Astrocyte (in vitro differentiated cells and primary cell): ENCODE results near the gene FRMD3. TPM values are rescaled to one million over a fixed set of nuclear protein-coding genes. Genes with fewer than 3 reads are reported as not detected.

ENCODE experiments used
- DNase-seq: peaks from one replicate; pipeline ENCODE4 v3.0.0-alpha.2; 2010; ENCODE audit warnings: low read depth
- FAIRE-seq: peaks from 2 replicates; lab custom pipeline; 2011; peaks lifted over from hg19 to GRCh38; lab: Jason Lieb, UNC
- H2AFZ ChIP-seq: 2 replicates; pipeline ENCODE4 v1.6.0; 2012; ENCODE audit warnings: low read depth, low read length, inconsistent platforms
- H3K27ac ChIP-seq: 2 replicates; pipeline ENCODE4 v1.5.1; 2011; ENCODE audit warnings: low read depth, low read length, inconsistent platforms
- H3K27me3 ChIP-seq: 2 replicates; pipeline ENCODE4 v1.6.0; 2011; ENCODE audit warnings: low read length, inconsistent platforms; ENCODE audit not compliant: insufficient read depth
- H3K36me3 ChIP-seq: 2 replicates; pipeline ENCODE4 v1.5.1; 2011; ENCODE audit warnings: low read length, inconsistent platforms; ENCODE audit not compliant: insufficient read depth
- H3K4me1 ChIP-seq: 2 replicates; pipeline ENCODE4 v1.5.1; 2011; ENCODE audit warnings: low read length, inconsistent platforms; ENCODE audit not compliant: insufficient read depth
- H3K4me2 ChIP-seq: 2 replicates; pipeline ENCODE4 v1.6.0; 2012; ENCODE audit warnings: low read length, inconsistent platforms
- H3K4me3 ChIP-seq: 2 replicates; pipeline ENCODE4 v1.5.1; 2011; ENCODE audit warnings: low read depth, mild to moderate bottlenecking, low read length, inconsistent platforms; ENCODE audit not compliant: insufficient read depth
- H3K79me2 ChIP-seq: 2 replicates; pipeline ENCODE4 v1.6.0; 2012; ENCODE audit warnings: mild to moderate bottlenecking, low read length, inconsistent platforms; ENCODE audit not compliant: insufficient read depth
- H3K9ac ChIP-seq: 2 replicates; pipeline ENCODE4 v1.6.0; 2012; ENCODE audit warnings: mild to moderate bottlenecking, low read length, inconsistent platforms
- H3K9me3 ChIP-seq: 2 replicates; pipeline ENCODE4 v1.5.1; 2012; ENCODE audit warnings: low read depth, mild to moderate bottlenecking, low read length, inconsistent platforms; ENCODE audit not compliant: insufficient read depth
- H4K20me1 ChIP-seq: 2 replicates; pipeline ENCODE4 v1.6.0; 2012; ENCODE audit warnings: low read length, inconsistent platforms; ENCODE audit not compliant: insufficient read depth
- H3K27ac Mint-ChIP-seq: one replicate; pipeline ENCODE4 v1.8.0; 2021; ENCODE audit warnings: mild to moderate bottlenecking, mixed read lengths; ENCODE audit not compliant: unreplicated experiment
- H3K27me3 Mint-ChIP-seq: one replicate; pipeline ENCODE4 v1.8.0; 2021; ENCODE audit warnings: low read depth, mixed read lengths; ENCODE audit not compliant: unreplicated experiment
- H3K36me3 Mint-ChIP-seq: one replicate; pipeline ENCODE4 v1.8.0; 2021; ENCODE audit warnings: low read depth, mixed read lengths; ENCODE audit not compliant: unreplicated experiment
- H3K4me1 Mint-ChIP-seq: one replicate; pipeline ENCODE4 v1.8.0; 2021; ENCODE audit warnings: low read depth, mixed read lengths; ENCODE audit not compliant: unreplicated experiment
- H3K4me3 Mint-ChIP-seq: one replicate; pipeline ENCODE4 v1.8.0; 2021; ENCODE audit warnings: mild to moderate bottlenecking, moderate library complexity, mixed read lengths; ENCODE audit not compliant: unreplicated experiment
- H3K9me3 Mint-ChIP-seq: one replicate; pipeline ENCODE4 v1.8.0; 2021; ENCODE audit warnings: mild to moderate bottlenecking, mixed read lengths; ENCODE audit not compliant: unreplicated experiment
- CTCF ChIP-seq: IDR thresholded peaks from 2 replicates; pipeline ENCODE4 v1.5.1; 2011; ENCODE audit warnings: low read depth, mild to moderate bottlenecking, inconsistent platforms, low read length, moderate library complexity; ENCODE audit not compliant: insufficient read depth
- EZH2 ChIP-seq: IDR thresholded peaks from 2 replicates; pipeline ENCODE4 v1.6.1; 2012; ENCODE audit warnings: mild to moderate bottlenecking, low read length, inconsistent platforms; ENCODE audit not compliant: insufficient read depth
- total RNA-seq: library from RNA; stranded (reverse); gene quantifications from 2 replicates; pipeline ENCODE4 v1.2.1, GENCODE V29; 2021

The FRMD3 gene
- total RNA-seq, 1 donor from 2014 or later, result 0.39 TPM

- H3K36me3 Mint-ChIP-seq, result no peaks in the 10 kb centered on the region
- H3K9me3 Mint-ChIP-seq, result no peaks in the 10 kb centered on the region
Observed at GRCh38 chr9:83327750-83328622, 210.2 kb downstream of the FRMD3 start.

GRCh38 chr9:83327323-83327722 is 210.9 kb downstream of the FRMD3 start:
- H3K27me3 ChIP-seq, result no peaks in the 10 kb centered on the region
- H3K27me3 Mint-ChIP-seq, result peaks cover 2% of the 10 kb centered on the region
- H3K4me1 Mint-ChIP-seq, result peaks cover 5% of the 10 kb centered on the region
- no peak for TF ChIP-seq CTCF
- no peaks in the 10 kb centered on the region for H3K36me3 ChIP-seq
- H3K9me3 ChIP-seq, result no peaks in the 10 kb centered on the region
- H3K9ac ChIP-seq, result no peak overlapping the region
- FAIRE-seq, result no peak
- no peaks in the 10 kb centered on the region for H4K20me1 ChIP-seq
- H3K4me1 ChIP-seq, result no peaks in the 10 kb centered on the region
- H3K9me3 Mint-ChIP-seq, result no peaks in the 10 kb centered on the region
- H3K4me3 Mint-ChIP-seq, result no peak overlapping the region
- H3K79me2 ChIP-seq, result no peaks in the 10 kb centered on the region
- H2AFZ ChIP-seq, result no peak overlapping the region
- DNase-seq, result no peak
- no peak overlapping the region for H3K4me3 ChIP-seq
- no peak overlapping the region for H3K27ac Mint-ChIP-seq
- no peak overlapping the region for H3K27ac ChIP-seq
- H3K4me2 ChIP-seq, result no peak overlapping the region
- no peaks in the 10 kb centered on the region for H3K36me3 Mint-ChIP-seq

More at GRCh38 chr9:83327750-83328622, 210.2 kb downstream of the FRMD3 start:
- H3K4me2 ChIP-seq, result no peak overlapping the region
- no peaks in the 10 kb centered on the region for H3K4me1 ChIP-seq
- Mint-ChIP-seq H3K4me1 (peaks cover 5% of the 10 kb centered on the region), H3K4me3 (no peak overlapping the region), H3K27me3 (peaks cover 4% of the 10 kb centered on the region), H3K27ac (no peak overlapping the region)
- no peaks in the 10 kb centered on the region for H3K9me3 ChIP-seq
- H3K27me3 ChIP-seq, result no peaks in the 10 kb centered on the region
- no peak overlapping the region for H3K9ac ChIP-seq
- H2AFZ ChIP-seq, result no peak overlapping the region
- H3K79me2 ChIP-seq, result no peaks in the 10 kb centered on the region
- FAIRE-seq, result no peak
- no peak overlapping the region for H3K4me3 ChIP-seq
- TF ChIP-seq EZH2, result no peak
- TF ChIP-seq CTCF, result no peak
- H3K27ac ChIP-seq, result no peak overlapping the region
- no peak for DNase-seq
- no peaks in the 10 kb centered on the region for H4K20me1 ChIP-seq
- no peaks in the 10 kb centered on the region for H3K36me3 ChIP-seq

GRCh38 chr9:83323148-83323547 is 215.1 kb downstream of the FRMD3 start:
- no peak overlapping the region for H3K27ac Mint-ChIP-seq
- H3K27me3 ChIP-seq, result no peaks in the 10 kb centered on the region
- DNase-seq (no peak), FAIRE-seq (no peak)
- H3K4me1 ChIP-seq, result no peaks in the 10 kb centered on the region
- no peaks in the 10 kb centered on the region for H3K79me2 ChIP-seq
- no peak overlapping the region for H3K4me3 Mint-ChIP-seq
- H3K9ac ChIP-seq, result no peak overlapping the region
- H3K36me3 Mint-ChIP-seq, result peaks cover 2% of the 10 kb centered on the region
- peaks cover 7% of the 10 kb centered on the region for H3K9me3 Mint-ChIP-seq
- H3K4me1 Mint-ChIP-seq, result peaks cover 5% of the 10 kb centered on the region
- no peaks in the 10 kb centered on the region for H3K9me3 ChIP-seq
- H3K27ac ChIP-seq, result no peak overlapping the region
- no peak for TF ChIP-seq CTCF
- no peak for TF ChIP-seq EZH2
- no peak overlapping the region for H2AFZ ChIP-seq
- H4K20me1 ChIP-seq, result no peaks in the 10 kb centered on the region
- H3K36me3 ChIP-seq, result no peaks in the 10 kb centered on the region
- H3K4me3 ChIP-seq, result no peak overlapping the region
- H3K4me2 ChIP-seq, result no peak overlapping the region
- peaks cover 2% of the 10 kb centered on the region for H3K27me3 Mint-ChIP-seq
